HG03280 (cell line): ENCODE measurements around the gene IP6K1.
"Not testable (repeated sequence)": the region's sequence is repeated elsewhere in the genome, so short reads cannot be mapped to it uniquely, and the experiment has no call there.

Experiments used
- ATAC-seq: cut with Tn5 transposase; IDR thresholded peaks from one replicate; pipeline ENCODE4 v1.9.1; 2021; ENCODE audit warnings: mild to moderate bottlenecking, moderate library complexity; ENCODE audit not compliant: unreplicated experiment

IP6K1 gene

GRCh38 chr3:49714728-49715550, 71.4 kb downstream of the IP6K1 start:
- ATAC-seq: no peak

DNA sequence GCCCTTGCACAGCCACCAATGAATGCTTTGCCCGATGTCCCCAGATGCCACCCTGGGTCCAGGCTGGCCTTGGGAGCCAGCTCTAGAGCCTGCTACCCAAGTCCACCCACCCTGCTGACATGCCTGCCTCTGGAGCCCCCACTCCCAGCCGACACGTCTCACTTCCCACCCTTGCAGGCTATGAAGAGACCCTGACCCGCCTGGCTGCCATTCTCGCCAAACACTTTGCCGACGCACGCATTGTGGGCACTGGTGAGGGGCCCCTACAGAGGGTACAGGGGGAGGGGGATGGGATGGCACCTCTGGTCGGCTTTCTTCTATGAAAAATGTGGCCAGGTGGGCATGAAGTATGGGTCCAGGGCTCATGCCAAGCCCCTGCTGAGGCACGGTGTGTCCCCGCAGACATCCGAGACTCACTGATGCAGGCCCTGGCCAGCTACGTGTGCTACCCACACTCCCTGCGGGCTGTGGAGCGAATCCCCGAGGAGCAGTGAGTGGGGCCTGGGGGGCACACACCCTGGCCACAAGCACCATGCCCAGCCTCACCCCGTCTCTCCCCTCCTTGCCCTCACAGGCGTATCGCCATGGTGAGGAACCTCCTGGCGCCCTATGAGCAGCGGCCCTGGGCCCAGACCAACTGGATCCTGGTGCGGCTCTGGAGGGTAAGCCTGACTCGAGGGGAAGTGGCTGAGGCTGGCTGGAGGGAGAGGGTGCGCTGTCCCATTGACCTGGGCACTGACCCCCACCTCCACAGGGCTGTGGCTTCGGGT, 72.8 kb downstream of the IP6K1 start:
- ATAC-seq: no peak

GRCh38 chr3:49712631-49713317, 73.6 kb downstream of the IP6K1 start:
- ATAC-seq: no peak

DNA sequence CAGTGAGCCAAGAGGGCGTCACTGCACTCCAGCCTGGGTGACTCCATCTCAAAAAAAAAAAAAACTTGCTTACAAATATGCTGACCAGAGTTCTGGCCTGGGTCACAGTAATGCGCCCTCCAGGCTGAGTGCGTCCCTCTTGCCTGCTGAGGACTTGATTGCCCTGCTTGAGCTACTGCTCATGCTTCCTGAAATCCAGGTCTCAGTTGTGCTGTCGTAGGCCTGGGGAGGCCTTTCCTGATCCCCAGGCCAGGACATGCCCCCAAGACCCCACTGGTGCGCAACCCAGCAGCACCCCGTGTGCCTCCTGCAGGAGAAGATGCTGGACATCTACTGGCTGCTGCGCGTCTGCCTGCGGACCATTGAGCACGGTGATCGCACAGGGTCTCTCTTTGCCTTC, 74.2 kb downstream of the IP6K1 start:
- ATAC-seq: no peak

- ATAC-seq: no peak
Measured at GRCh38 chr3:49711489-49711888, 74.9 kb downstream of the IP6K1 start.

DNA sequence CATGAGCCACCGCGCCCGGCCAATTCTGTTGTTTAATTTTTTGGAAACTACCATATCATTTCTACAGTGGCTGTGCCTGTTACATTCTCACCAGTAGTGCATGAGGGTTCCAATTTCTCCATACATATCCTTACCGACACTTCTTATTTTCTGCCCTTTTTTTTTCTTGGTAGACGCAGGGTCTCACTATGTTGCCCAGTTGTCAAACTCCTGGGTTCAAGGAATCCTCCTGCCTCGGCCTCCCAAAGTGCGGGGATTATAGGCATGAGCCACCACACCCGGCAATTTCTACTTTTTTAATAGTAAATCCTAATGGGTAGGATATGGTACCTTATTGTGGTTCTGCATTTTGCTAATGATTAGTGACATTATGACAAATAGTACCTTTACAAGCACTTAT, 76.5 kb downstream of the IP6K1 start:
- ATAC-seq: no peak

DNA sequence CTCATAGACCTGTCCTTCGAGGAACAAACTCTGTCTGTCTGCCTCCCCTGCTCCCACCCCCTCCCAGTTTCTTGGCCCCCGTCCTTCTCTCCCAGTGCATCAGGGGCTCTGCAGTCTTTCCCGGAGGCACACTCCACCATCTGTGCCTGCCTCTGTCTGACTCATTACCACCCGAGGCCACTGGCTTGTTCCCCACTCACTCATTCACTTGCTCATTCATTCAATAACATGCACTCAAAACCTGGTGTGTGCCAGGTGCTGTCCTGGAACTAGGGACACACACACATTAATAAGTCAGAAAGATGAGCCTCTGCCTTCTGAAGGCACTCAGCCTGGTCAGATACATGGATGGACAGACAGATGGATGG, 79.2 kb downstream of the IP6K1 start:
- ATAC-seq: no peak

DNA sequence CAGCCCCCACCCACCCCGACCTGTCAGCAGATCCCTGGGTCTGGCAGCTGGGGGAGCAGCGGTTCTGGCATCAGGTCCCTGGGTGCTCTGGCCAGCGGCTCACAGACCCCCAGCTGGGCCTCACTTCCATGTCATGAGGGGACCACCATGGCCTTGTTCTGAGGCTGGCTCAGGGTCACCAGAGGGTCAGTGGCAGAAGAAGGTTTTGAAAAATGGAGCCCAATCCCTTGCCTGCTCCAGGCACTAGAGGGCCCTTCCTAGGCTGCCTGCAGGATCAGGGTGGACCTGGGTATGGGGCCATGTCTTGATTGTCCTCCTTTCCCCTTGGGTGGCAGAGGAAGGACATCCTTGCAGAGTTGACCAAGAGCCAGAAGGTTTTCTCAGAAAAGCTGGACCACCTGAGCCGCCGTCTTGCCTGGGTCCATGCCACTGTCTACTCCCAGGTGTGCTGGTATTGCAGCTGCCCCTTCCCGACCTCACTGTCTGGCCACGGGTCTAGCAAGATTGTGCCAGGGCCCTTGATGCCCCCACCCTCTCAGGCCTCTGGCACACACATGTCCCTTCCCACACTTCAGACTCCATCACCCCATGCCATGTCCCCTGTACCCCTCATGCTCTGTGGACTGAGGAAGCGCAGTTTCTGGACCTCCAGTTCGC, 79.8 kb downstream of the IP6K1 start:
- no peak for ATAC-seq

DNA sequence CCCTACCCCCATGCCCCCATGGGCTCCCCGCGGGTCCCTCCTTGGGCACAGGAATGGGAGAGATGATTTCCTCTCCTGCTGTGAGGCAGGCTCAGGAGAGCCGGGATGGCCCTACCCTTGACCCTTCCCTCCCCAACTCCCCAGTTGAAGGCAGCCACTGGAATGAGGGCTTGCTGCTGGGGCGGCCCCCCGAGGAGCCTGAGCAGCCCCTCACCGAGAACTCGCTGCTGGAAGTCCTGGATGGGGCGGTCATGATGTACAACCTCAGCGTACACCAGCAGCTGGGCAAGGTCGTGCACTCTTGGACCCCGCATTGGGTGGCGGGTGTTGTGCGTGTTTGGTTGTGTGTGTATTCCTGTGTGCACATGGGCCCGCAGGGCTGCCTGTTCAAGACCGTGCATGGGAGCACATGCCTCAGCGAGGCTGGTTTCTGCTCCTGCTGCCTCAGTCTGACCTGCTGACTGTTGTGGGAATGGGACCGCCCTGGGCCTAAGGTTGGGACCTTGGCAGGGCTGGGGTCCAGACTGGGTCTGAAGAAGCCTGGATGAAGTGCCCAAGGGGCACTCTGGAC, 80.9 kb downstream of the IP6K1 start:
- ATAC-seq: no peak

DNA sequence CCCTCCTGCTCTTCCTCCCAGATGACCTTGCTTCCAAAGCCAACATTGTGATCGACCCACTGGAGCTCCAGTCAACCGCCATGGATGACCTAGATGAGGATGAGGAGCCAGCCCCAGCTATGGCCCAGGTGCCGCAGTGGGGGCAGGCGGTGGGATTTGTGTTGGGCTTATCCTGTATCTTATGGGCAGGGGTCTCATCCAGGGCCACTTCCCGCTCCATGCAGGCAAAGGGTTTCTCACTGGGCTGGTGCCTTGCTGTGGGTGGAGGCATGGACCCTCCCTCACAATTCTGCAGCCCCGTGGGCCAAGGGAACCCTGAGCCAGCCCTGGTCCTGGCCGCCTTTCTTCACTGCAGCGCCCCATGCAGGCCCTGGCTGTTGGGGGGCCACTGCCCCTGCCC, 81.7 kb downstream of the IP6K1 start:
- no peak for ATAC-seq

- no peak for ATAC-seq
Measured at GRCh38 chr3:49703956-49704355, 82.4 kb downstream of the IP6K1 start.

GRCh38 chr3:49703443-49703927, 82.9 kb downstream of the IP6K1 start:
- peak; percentile 69 for ATAC-seq

GRCh38 chr3:49702672-49703071, 83.7 kb downstream of the IP6K1 start:
- no peak for ATAC-seq

DNA sequence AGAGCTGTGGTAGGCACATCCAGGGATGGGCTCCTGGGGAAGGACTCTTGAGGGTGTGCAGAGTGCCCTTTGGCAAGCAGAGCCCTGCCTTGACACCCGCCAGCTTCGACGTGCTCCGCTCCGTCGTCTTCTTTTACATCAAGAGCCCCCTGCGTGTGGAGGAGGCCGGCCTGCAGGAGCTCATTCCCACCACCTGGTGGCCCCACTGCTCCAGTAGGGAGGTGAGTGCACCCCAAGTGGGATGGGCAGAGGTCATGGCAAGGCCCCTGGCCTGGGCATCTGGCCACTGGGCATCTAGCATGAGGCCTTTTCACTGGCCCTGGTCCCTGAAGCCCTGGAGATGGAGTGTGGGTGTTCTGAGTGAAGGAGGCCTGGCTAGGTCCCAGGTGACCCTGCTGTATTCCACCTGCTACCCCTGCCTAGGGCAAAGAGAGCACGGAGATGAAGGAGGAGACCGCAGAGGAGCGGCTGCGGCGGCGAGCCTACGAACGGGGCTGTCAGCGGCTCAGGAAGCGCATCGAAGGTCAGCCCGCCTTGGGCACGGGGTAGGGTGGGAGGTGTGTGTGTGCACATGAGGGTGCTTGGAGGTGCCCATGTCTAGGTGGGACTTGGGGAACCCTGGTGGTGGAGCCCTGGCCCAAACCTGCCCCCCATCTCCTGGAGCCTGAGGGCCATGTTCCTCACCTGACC, 84.8 kb downstream of the IP6K1 start:
- ATAC-seq: no peak

- no peak for ATAC-seq
Measured at GRCh38 chr3:49700453-49701128, 85.8 kb downstream of the IP6K1 start.

DNA sequence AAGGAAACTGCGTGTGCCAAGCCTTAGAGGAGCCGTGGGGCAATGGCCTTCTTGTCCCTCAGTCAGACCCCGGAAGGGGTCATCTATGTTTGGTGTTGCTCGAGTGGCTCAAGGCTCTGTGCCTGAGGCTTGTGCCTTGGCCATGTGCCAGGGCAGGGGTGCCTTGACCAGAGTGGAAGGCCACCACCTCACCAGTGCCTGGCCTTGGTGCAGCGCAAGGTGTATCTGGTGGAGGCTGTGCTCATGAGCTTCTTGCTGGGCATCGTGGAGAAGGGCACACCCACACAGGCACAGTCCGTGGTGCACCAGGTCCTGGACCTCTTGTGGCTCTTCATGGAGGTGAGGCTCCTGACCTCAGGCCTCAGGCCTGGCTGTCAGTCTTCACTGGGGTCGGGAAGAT, 86.3 kb downstream of the IP6K1 start:
- no peak for ATAC-seq

DNA sequence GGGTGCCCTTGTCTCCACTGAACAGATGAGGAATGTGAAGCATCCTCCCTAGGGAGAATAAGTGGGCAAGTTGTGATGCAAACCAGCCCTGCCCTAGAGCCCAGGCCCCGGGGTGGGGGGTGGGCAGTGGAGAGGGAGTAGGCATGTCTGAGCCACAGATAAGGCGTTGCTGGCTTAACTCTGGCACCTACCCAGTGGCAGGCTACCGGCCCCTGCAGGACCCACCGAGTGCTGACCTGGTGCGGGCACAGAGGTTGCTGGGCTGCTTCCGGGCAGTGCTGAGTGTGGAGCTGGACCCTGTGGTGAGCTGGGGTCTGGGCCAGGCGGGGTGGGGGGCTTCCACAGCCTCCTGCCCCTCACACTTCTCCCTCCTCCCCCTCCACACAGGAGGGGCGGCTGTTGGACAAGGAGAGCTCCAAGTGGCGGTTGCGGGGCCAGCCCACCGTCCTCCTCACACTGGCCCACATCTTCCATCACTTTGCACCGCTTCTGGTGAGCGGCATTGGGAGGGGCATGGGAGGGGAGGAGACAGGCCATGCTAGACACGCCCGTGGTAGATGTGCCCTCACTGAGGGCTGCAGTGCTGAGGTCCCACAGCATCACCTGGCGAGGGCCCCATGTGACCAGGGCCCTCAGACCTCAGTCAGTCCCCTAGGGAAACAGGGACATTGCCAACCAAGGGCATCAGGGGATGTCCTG, 86.9 kb downstream of the IP6K1 start:
- ATAC-seq: no peak

- not testable (repeated sequence) for ATAC-seq
Measured at GRCh38 chr3:49695350-49696015, 90.9 kb downstream of the IP6K1 start.
